NCI-H2107 (cell line): ENCODE data around the gene PRDX6.
"Not testable (repeated sequence)": the region's sequence is repeated elsewhere in the genome, so short reads cannot be mapped to it uniquely, and the experiment has no call there.

Experiments used
- DNase-seq: peaks from one replicate; lab custom pipeline; 2025; lab: John Stamatoyannopoulos, UW

Gene PRDX6

GRCh38 chr1:173496757-173497320 lies 19.7 kb downstream of the PRDX6 start:
- DNase-seq = no peak

- no peak for DNase-seq
These were observed 22.6 kb downstream of the PRDX6 start for GRCh38 chr1:173499729-173500128.

- no peak for DNase-seq
These were observed 25.0 kb downstream of the PRDX6 start for GRCh38 chr1:173502104-173502503.

- DNase-seq = no peak
These were observed 26.3 kb downstream of the PRDX6 start for GRCh38 chr1:173503391-173503790.

GRCh38 chr1:173504268-173504667 lies 27.1 kb downstream of the PRDX6 start:
- no peak for DNase-seq

GRCh38 chr1:173505391-173505790 lies 28.3 kb downstream of the PRDX6 start:
- DNase-seq = no peak

- no peak for DNase-seq
These were observed 29.3 kb downstream of the PRDX6 start for GRCh38 chr1:173506437-173506836.

- no peak for DNase-seq
These were observed 30.2 kb downstream of the PRDX6 start for GRCh38 chr1:173507205-173507846.

- DNase-seq = no peak
These were observed 30.7 kb downstream of the PRDX6 start for GRCh38 chr1:173507847-173508209.

GRCh38 chr1:173508541-173508940 lies 31.4 kb downstream of the PRDX6 start:
- no peak for DNase-seq

- no peak for DNase-seq
These were observed 32.7 kb downstream of the PRDX6 start for GRCh38 chr1:173509797-173510196.

GRCh38 chr1:173514503-173514902 lies 37.4 kb downstream of the PRDX6 start:
- not testable (repeated sequence) for DNase-seq

- DNase-seq = no peak
These were observed 43.7 kb downstream of the PRDX6 start for GRCh38 chr1:173520799-173521198.

GRCh38 chr1:173523329-173523728 lies 46.2 kb downstream of the PRDX6 start:
- no peak for DNase-seq

GRCh38 chr1:173525926-173526325 lies 48.8 kb downstream of the PRDX6 start:
- DNase-seq = no peak

- no peak for DNase-seq
These were observed 50.2 kb downstream of the PRDX6 start for GRCh38 chr1:173527151-173527826.

GRCh38 chr1:173529106-173529505 lies 52.0 kb downstream of the PRDX6 start:
- no peak for DNase-seq

- DNase-seq = no peak
These were observed 53.9 kb downstream of the PRDX6 start for GRCh38 chr1:173530795-173531693.

- no peak for DNase-seq
These were observed 55.1 kb downstream of the PRDX6 start for GRCh38 chr1:173532237-173532636.

- DNase-seq = no peak
These were observed 59.1 kb downstream of the PRDX6 start for GRCh38 chr1:173536223-173536622.
